MCF 10A (cell line): ENCODE measurements around the gene IGF1R. TPM values are rescaled to one million over a fixed set of nuclear protein-coding genes. Genes with fewer than 3 reads are reported as not detected.

ENCODE experiments used
- BruUV-seq: library from RNA; stranded (reverse); fragments of 400-500 nt; replicated peaks from 2 replicates; lab custom pipeline; 2021; lab: Mats Ljungman, UMichigan
- CTCF ChIA-PET: fragments of 300-600 bp; sonication (Branson Sonifier 250); formaldehyde crosslinking; extraction: SDS; loops from one replicate; lab custom pipeline; 2021; ENCODE audit warnings: antibody characterized with exemption, inconsistent platforms; lab: Yijun Ruan, JAX
- POLR2A ChIA-PET: fragments of 300-600, 350-650 bp; sonication (Branson Sonifier 250); formaldehyde crosslinking; extraction: SDS; loops from one replicate; lab custom pipeline; 2020; ENCODE audit warnings: antibody characterized with exemption, inconsistent platforms; lab: Yijun Ruan, JAX
- DNase-seq: peaks from one replicate; pipeline ENCODE4 v3.0.0-alpha.2; 2018; ENCODE audit not compliant: unreplicated experiment
- H3K27ac Mint-ChIP-seq: one replicate; pipeline ENCODE4 v1.8.0; 2022; ENCODE audit warnings: mild to moderate bottlenecking, low read depth, mixed read lengths; ENCODE audit not compliant: unreplicated experiment
- H3K27me3 Mint-ChIP-seq: one replicate; pipeline ENCODE4 v1.8.0; 2022; ENCODE audit warnings: mixed read lengths; ENCODE audit not compliant: insufficient read depth, unreplicated experiment
- H3K36me3 Mint-ChIP-seq: one replicate; pipeline ENCODE4 v1.8.0; 2022; ENCODE audit warnings: mild to moderate bottlenecking, moderate library complexity, mixed read lengths; ENCODE audit not compliant: insufficient read depth, unreplicated experiment
- H3K4me1 Mint-ChIP-seq: one replicate; pipeline ENCODE4 v1.8.0; 2022; ENCODE audit warnings: mixed read lengths; ENCODE audit not compliant: insufficient read depth, unreplicated experiment
- H3K4me3 Mint-ChIP-seq: one replicate; pipeline ENCODE4 v1.8.0; 2022; ENCODE audit warnings: mild to moderate bottlenecking, moderate library complexity, mixed read lengths; ENCODE audit not compliant: unreplicated experiment
- H3K9me3 Mint-ChIP-seq: one replicate; pipeline ENCODE4 v1.8.0; 2022; ENCODE audit warnings: mixed read lengths; ENCODE audit not compliant: unreplicated experiment
- CTCF ChIP-seq: fragments of 200-600 bp; IDR thresholded peaks from one replicate; pipeline ENCODE4 v1.8.0; 2022; ENCODE audit warnings: antibody characterized with exemption, mild to moderate bottlenecking; ENCODE audit not compliant: unreplicated experiment
- intact Hi-C: fragments of 100-400 bp; cut with micrococcal nuclease; formaldehyde crosslinking; loops from 2 replicates; pipeline ENCODE4 v1.14.1; 2022
- total RNA-seq: library from RNA; stranded (reverse); gene quantifications from 2 replicates; pipeline ENCODE4 v1.2.3, GENCODE V29; 2022

Gene IGF1R
- total RNA-seq, 1 experiment from 2014 or later, result 53.3 TPM

GRCh38 chr15:98653686-98654085 lies 5.3 kb downstream of the IGF1R start:
- TF ChIP-seq CTCF, result no peak
- CTCF ChIA-PET, result interaction anchor here (0.7 kb wide), 1 partner anchor 35 kb away, joined by 3 read pairs; no protein-coding TSS in a partner anchor
- no peak for DNase-seq
- no peaks in the 10 kb centered on the region for H3K27me3 Mint-ChIP-seq
- POLR2A ChIA-PET, result interaction anchor here (0.7 to 8.0 kb wide), 7 partner anchors 18 to 557 kb away, joined by 3 to 148 read pairs (median 15); no protein-coding TSS in a partner anchor
- no TSS peak for BruUV-seq
- intact Hi-C loops, result loop anchor here (2.0 to 5.0 kb wide), 2 partner anchors 31 to 364 kb away; no protein-coding TSS in a partner anchor
- no peaks in the 10 kb centered on the region for H3K9me3 Mint-ChIP-seq
- no peak overlapping the region for H3K4me3 Mint-ChIP-seq
- peaks cover 6% of the 10 kb centered on the region for H3K36me3 Mint-ChIP-seq
- H3K27ac Mint-ChIP-seq, result peak overlapping the region; percentile 97
- H3K4me1 Mint-ChIP-seq, result peaks cover 49% of the 10 kb centered on the region

GRCh38 chr15:98654790-98655360 lies 6.5 kb downstream of the IGF1R start:
- DNase-seq, result no peak
- H3K36me3 Mint-ChIP-seq, result peaks cover 5% of the 10 kb centered on the region
- ChIA-PET CTCF (interaction anchor here (0.6 to 3.4 kb wide), 7 partner anchors 8 to 250 kb away, joined by 3 to 12 read pairs (median 4); no protein-coding TSS in a partner anchor), POLR2A (interaction anchor here (0.7 to 8.0 kb wide), 10 partner anchors 27 to 249 kb away, joined by 3 to 148 read pairs (median 4); no protein-coding TSS in a partner anchor)
- no peak for TF ChIP-seq CTCF
- BruUV-seq, result no TSS peak
- H3K27me3 Mint-ChIP-seq, result no peaks in the 10 kb centered on the region
- no peaks in the 10 kb centered on the region for H3K9me3 Mint-ChIP-seq
- H3K4me3 Mint-ChIP-seq, result peak overlapping the region; percentile 5
- H3K27ac Mint-ChIP-seq, result peak overlapping the region; percentile 63
- intact Hi-C loops, result loop anchor here (5.0 kb wide), 1 partner anchor 362 kb away; no protein-coding TSS in a partner anchor
- peaks cover 59% of the 10 kb centered on the region for H3K4me1 Mint-ChIP-seq

- H3K27me3 Mint-ChIP-seq, result no peaks in the 10 kb centered on the region
- H3K27ac Mint-ChIP-seq, result no peak overlapping the region
- intact Hi-C loops, result no loop called here
- H3K9me3 Mint-ChIP-seq, result no peaks in the 10 kb centered on the region
- no peak for DNase-seq
- CTCF ChIA-PET, result interaction anchor here (0.6 to 3.4 kb wide), 10 partner anchors 7 to 433 kb away, joined by 3 to 12 read pairs (median 4); partner anchors contain the start of gene IGF1R
- H3K4me3 Mint-ChIP-seq, result no peak overlapping the region
- BruUV-seq, result no TSS peak
- no peaks in the 10 kb centered on the region for H3K36me3 Mint-ChIP-seq
- H3K4me1 Mint-ChIP-seq, result peaks cover 59% of the 10 kb centered on the region
- POLR2A ChIA-PET, result interaction anchor here (0.8 to 4.4 kb wide), 8 partner anchors 9 to 248 kb away, joined by 3 to 33 read pairs (median 9); no protein-coding TSS in a partner anchor
- no peak for TF ChIP-seq CTCF
Observed at GRCh38 chr15:98655732-98656131, 7.4 kb downstream of the IGF1R start.

GRCh38 chr15:98657721-98658120 lies 9.4 kb downstream of the IGF1R start:
- intact Hi-C loops, result loop anchor here (2.0 kb wide), 1 partner anchor 247 kb away; no protein-coding TSS in a partner anchor
- no peak for TF ChIP-seq CTCF
- ChIA-PET CTCF (interaction anchor here (0.6 to 4.6 kb wide), 14 partner anchors 9 to 442 kb away, joined by 3 to 58 read pairs (median 4); no protein-coding TSS in a partner anchor), POLR2A (interaction anchor here (0.6 to 4.4 kb wide), 14 partner anchors 9 to 592 kb away, joined by 3 to 33 read pairs (median 4); partner anchors contain the start of gene TTC23)
- H3K27me3 Mint-ChIP-seq, result no peaks in the 10 kb centered on the region
- peak overlapping the region; percentile 57 for H3K27ac Mint-ChIP-seq
- H3K4me3 Mint-ChIP-seq, result peak overlapping the region; percentile 47
- DNase-seq, result peak; percentile 60
- no TSS peak for BruUV-seq
- peaks cover 10% of the 10 kb centered on the region for H3K36me3 Mint-ChIP-seq
- no peaks in the 10 kb centered on the region for H3K9me3 Mint-ChIP-seq
- peaks cover 52% of the 10 kb centered on the region for H3K4me1 Mint-ChIP-seq
